ENCODE results near the gene CELA2B.

GRCh38 chr1:15444468-15445389 lies 31.2 kb upstream of the CELA2B start:
- TF ChIP-seq CTCF (IDR thresholded peaks at IDR 0.05) (no peak), ATF3 (CRISPR knock-in tag; conservative IDR thresholded peaks at IDR 0.05) (no peak), MYBL2 (CRISPR knock-in tag; IDR thresholded peaks at IDR 0.05) (no peak), PRDM15 (CRISPR knock-in tag; IDR thresholded peaks at IDR 0.05) (no peak), CBFB (CRISPR knock-in tag; IDR thresholded peaks at IDR 0.05; ENCODE audit: low read depth) (no peak), AFF4 (CRISPR knock-in tag; IDR thresholded peaks at IDR 0.05; ENCODE audit: borderline replicate concordance) (no peak)

Data from WTC11 (cell line).